ENCODE measurements around the gene NUTM2F.

DNA sequence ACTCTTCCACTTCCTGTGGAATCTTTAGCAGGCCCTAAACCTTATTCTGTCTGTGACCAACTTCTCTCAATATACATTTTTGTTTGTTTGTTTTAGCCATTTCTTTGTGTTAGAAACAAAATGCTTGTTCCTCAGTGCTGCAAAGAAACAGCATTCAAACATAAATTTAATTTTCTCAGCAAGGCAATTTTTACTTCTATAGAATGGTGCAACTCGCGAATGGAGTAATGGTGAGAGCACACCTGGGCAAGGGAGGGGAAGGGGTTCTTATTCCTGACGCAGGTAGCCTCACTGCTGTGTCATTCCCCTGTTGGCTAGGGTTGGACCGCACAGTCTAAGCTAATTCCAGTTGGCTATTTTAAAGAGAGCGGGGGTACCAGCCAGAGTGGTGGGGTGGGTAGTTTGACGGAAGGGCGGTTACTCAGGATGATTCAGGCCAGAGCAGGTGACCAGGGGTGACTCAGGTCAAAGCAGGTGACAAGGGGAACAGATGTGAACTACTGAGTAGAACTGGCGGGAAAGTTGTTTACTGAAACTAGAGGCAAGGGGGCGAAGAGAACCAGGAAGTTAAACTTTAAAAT, 47.9 kb downstream of the NUTM2F start:
- TF ChIP-seq POLR2A (IDR thresholded peaks at IDR 0.05) (no peak), CTCF (IDR thresholded peaks at IDR 0.05) (no peak)
